Stimulated activated CD8-positive, alpha-beta memory T cell treated with anti-CD3 and anti-CD28 coated beads, Interleukin-7, amount 100 ng/mL, for 4 hours (primary cell): ENCODE data around the gene APOBEC3B.
A peak's percentile ranks its signal among the peaks of the same experiment; 100 is the strongest.
"Not testable (repeated sequence)": the region's sequence is repeated elsewhere in the genome, so short reads cannot be mapped to it uniquely, and the experiment has no call there.

Experiments used
- DNase-seq, 2 donors: peaks; one replicate each; pipeline ENCODE4 v3.0.0-alpha.2; 2020; ENCODE audit warnings: low read depth in 2 of 2

Gene APOBEC3B

GRCh38 chr22:38951734-38952133, 30.4 kb upstream of the APOBEC3B start:
- no peak for DNase-seq

- no peak for DNase-seq
These were observed 29.7 kb upstream of the APOBEC3B start for GRCh38 chr22:38952281-38952993.

- no peak for DNase-seq
These were observed 29.1 kb upstream of the APOBEC3B start for GRCh38 chr22:38953091-38953490.

GRCh38 chr22:38953577-38954413, 28.4 kb upstream of the APOBEC3B start:
- peak; percentile 28 to 34 for DNase-seq

GRCh38 chr22:38954414-38955043, 27.6 kb upstream of the APOBEC3B start:
- no peak for DNase-seq

GRCh38 chr22:38955250-38955905, 26.8 kb upstream of the APOBEC3B start:
- DNase-seq = no peak

- DNase-seq = no peak
These were observed 26.2 kb upstream of the APOBEC3B start for GRCh38 chr22:38955926-38956325.

GRCh38 chr22:38956551-38956950, 25.6 kb upstream of the APOBEC3B start:
- DNase-seq = no peak

- DNase-seq = no peak
These were observed 24.9 kb upstream of the APOBEC3B start, which contains the start of gene APOBEC3A for GRCh38 chr22:38957046-38957770. Gene APOBEC3A, plus strand, starts transcription at chr22:38957609. Its CDS starts 83 bp downstream, at chr22:38957692.

GRCh38 chr22:38957808-38958650, 24.1 kb upstream of the APOBEC3B start:
- no peak for DNase-seq

- not testable (repeated sequence) for DNase-seq
These were observed 23.6 kb upstream of the APOBEC3B start for GRCh38 chr22:38958651-38958943.

- no peak for DNase-seq
These were observed 22.6 kb upstream of the APOBEC3B start for GRCh38 chr22:38959590-38959989.

- not testable (repeated sequence) for DNase-seq
These were observed 21.5 kb upstream of the APOBEC3B start for GRCh38 chr22:38960673-38961072.

- not testable (repeated sequence) for DNase-seq
These were observed 18.8 kb upstream of the APOBEC3B start for GRCh38 chr22:38963291-38963738.

GRCh38 chr22:38963872-38964271, 18.3 kb upstream of the APOBEC3B start:
- no peak for DNase-seq

- no peak for DNase-seq
These were observed 17.8 kb upstream of the APOBEC3B start for GRCh38 chr22:38964306-38964705.

GRCh38 chr22:38964989-38965388, 17.2 kb upstream of the APOBEC3B start:
- no peak for DNase-seq

GRCh38 chr22:38965614-38966379, 16.4 kb upstream of the APOBEC3B start:
- DNase-seq = no peak

GRCh38 chr22:38966380-38966702, 15.8 kb upstream of the APOBEC3B start:
- DNase-seq = no peak

GRCh38 chr22:38966942-38967341, 15.2 kb upstream of the APOBEC3B start:
- no peak for DNase-seq
